Activated naive CD8-positive, alpha-beta T cell treated with anti-CD3 and anti-CD28 coated beads, Interleukin-2, amount 50 U/mL, for 24 hours (primary cell): ENCODE measurements around the gene TRPV3.
"Not testable (repeated sequence)": the region's sequence is repeated elsewhere in the genome, so short reads cannot be mapped to it uniquely, and the experiment has no call there.

Source experiments
- ATAC-seq: fragments of 150-1000 bp; cut with Tn5 transposase; one replicate; pipeline ENCODE4 v1.10.0; 2021
- DNase-seq: peaks from one replicate; pipeline ENCODE4 v3.0.0; 2021
- H3K27ac Mint-ChIP-seq: one replicate; pipeline ENCODE4 v1.8.0; 2021; ENCODE audit warnings: mild to moderate bottlenecking, mixed read lengths
- H3K27me3 Mint-ChIP-seq: one replicate; pipeline ENCODE4 v1.8.0; 2021; ENCODE audit warnings: mixed read lengths
- H3K36me3 Mint-ChIP-seq: one replicate; pipeline ENCODE4 v1.8.0; 2021; ENCODE audit warnings: low read depth, mixed read lengths
- H3K4me1 Mint-ChIP-seq: one replicate; pipeline ENCODE4 v1.8.0; 2021; ENCODE audit warnings: mixed read lengths
- H3K4me3 Mint-ChIP-seq: one replicate; pipeline ENCODE4 v1.8.0; 2021; ENCODE audit warnings: mild to moderate bottlenecking, moderate library complexity, mixed read lengths
- H3K9me3 Mint-ChIP-seq: one replicate; pipeline ENCODE4 v1.8.0; 2021; ENCODE audit warnings: mixed read lengths

The TRPV3 gene

GRCh38 chr17:3469529-3469928 lies 88.1 kb downstream of the TRPV3 start:
- Mint-ChIP-seq H3K9me3 (no peaks in the 10 kb centered on the region), H3K27ac (no peak overlapping the region), H3K36me3 (no peaks in the 10 kb centered on the region), H3K4me1 (no peaks in the 10 kb centered on the region), H3K27me3 (peaks cover 2% of the 10 kb centered on the region), H3K4me3 (no peak overlapping the region)
- DNase-seq, result no peak
- ATAC-seq, result no peak

- H3K4me3 Mint-ChIP-seq, H3K9me3 Mint-ChIP-seq, ATAC-seq, H3K4me1 Mint-ChIP-seq, DNase-seq, H3K36me3 Mint-ChIP-seq, H3K27me3 Mint-ChIP-seq, H3K27ac Mint-ChIP-seq: not testable (repeated sequence)
Observed at GRCh38 chr17:3466355-3466754, 91.3 kb downstream of the TRPV3 start.
